HEK293 (cell line): Measurements from ENCODE around the gene MAPK9.

Source experiments
- ATF2 ChIP-seq: fragments of 450-650 bp; formaldehyde crosslinking; IDR thresholded peaks from 2 replicates; pipeline ENCODE4 v1.5.1; 2016; ENCODE audit warnings: missing biosample characterization, missing genetic modification characterization, low read depth
- BCL11A ChIP-seq: fragments of 450-650 bp; formaldehyde crosslinking; IDR thresholded peaks from 2 replicates; pipeline ENCODE4 v1.5.1; 2016; ENCODE audit warnings: low read depth, missing biosample characterization, missing genetic modification characterization
- CTCF ChIP-seq: fragments of 450-650 bp; formaldehyde crosslinking; IDR thresholded peaks from 2 replicates; pipeline ENCODE4 v1.5.1; 2016; ENCODE audit warnings: missing biosample characterization, missing genetic modification characterization
- PATZ1 ChIP-seq: fragments of 450-650 bp; formaldehyde crosslinking; IDR thresholded peaks from 2 replicates; pipeline ENCODE4 v1.5.1; 2016; ENCODE audit warnings: missing biosample characterization, missing genetic modification characterization
- TCF7L2 ChIP-seq: IDR thresholded peaks from 2 replicates; pipeline ENCODE4 v1.6.1; 2011; ENCODE audit warnings: low read depth, mild to moderate bottlenecking, inconsistent platforms, low read length, moderate library complexity, borderline replicate concordance
- YY1 ChIP-seq: fragments of 450-650 bp; formaldehyde crosslinking; IDR thresholded peaks from 2 replicates; pipeline ENCODE4 v1.5.1; 2018; ENCODE audit warnings: missing biosample characterization, missing genetic modification characterization
- ZBTB7A ChIP-seq: fragments of 450-650 bp; formaldehyde crosslinking; IDR thresholded peaks from 2 replicates; pipeline ENCODE4 v1.5.1; 2016; ENCODE audit warnings: low read depth, missing biosample characterization, missing genetic modification characterization
- ZFP69B ChIP-seq: fragments of 450-650 bp; formaldehyde crosslinking; IDR thresholded peaks from 2 replicates; pipeline ENCODE4 v1.5.1; 2016; ENCODE audit warnings: missing biosample characterization, missing genetic modification characterization
- ZNF132 ChIP-seq: fragments of 450-650 bp; formaldehyde crosslinking; IDR thresholded peaks from 2 replicates; pipeline ENCODE4 v1.5.1; 2017; ENCODE audit warnings: missing biosample characterization, missing genetic modification characterization, borderline replicate concordance
- ZNF18 ChIP-seq: fragments of 450-650 bp; formaldehyde crosslinking; IDR thresholded peaks from 2 replicates; pipeline ENCODE4 v1.5.1; 2016; ENCODE audit warnings: missing biosample characterization, missing genetic modification characterization
- ZNF341 ChIP-seq: fragments of 450-650 bp; formaldehyde crosslinking; IDR thresholded peaks from 2 replicates; pipeline ENCODE4; 2016; ENCODE audit warnings: low read depth, missing biosample characterization, missing genetic modification characterization
- ZNF473 ChIP-seq: fragments of 450-650 bp; formaldehyde crosslinking; IDR thresholded peaks from 2 replicates; pipeline ENCODE4 v1.5.1; 2017; ENCODE audit warnings: missing biosample characterization, missing genetic modification characterization
- ZNF501 ChIP-seq: fragments of 450-650 bp; formaldehyde crosslinking; IDR thresholded peaks from 2 replicates; pipeline ENCODE4 v1.5.1; 2016; ENCODE audit warnings: missing biosample characterization, missing genetic modification characterization
- ZNF629 ChIP-seq: fragments of 450-650 bp; formaldehyde crosslinking; IDR thresholded peaks from 2 replicates; pipeline ENCODE4 v1.5.1; 2017; ENCODE audit warnings: missing biosample characterization, missing genetic modification characterization

GRCh38 chr5:180333661-180334060, 41.8 kb upstream of the MAPK9 start:
- TF ChIP-seq BCL11A (tag by site-specific recombination) (no peak), ZNF341 (tag by site-specific recombination) (no peak), YY1 (tag by site-specific recombination) (no peak), CTCF (tag by site-specific recombination) (no peak), PATZ1 (tag by site-specific recombination) (no peak), ZFP69B (tag by site-specific recombination) (no peak), ZNF473 (tag by site-specific recombination) (no peak), ZBTB7A (tag by site-specific recombination) (no peak), ZNF501 (tag by site-specific recombination) (no peak), TCF7L2 (no peak), ATF2 (tag by site-specific recombination) (no peak), ZNF629 (no peak), ZNF18 (no peak), ZNF132 (tag by site-specific recombination) (no peak)
